Pancreas (tissue), 10 donors: Measurements from ENCODE around the gene MARK3. TPM values are rescaled to one million over a fixed set of nuclear protein-coding genes. Genes with fewer than 3 reads are reported as not detected.

Experiments used
- ATAC-seq, 4 donors: fragments of 200-7000 bp; cut with Tn5 transposase; one replicate each; pipeline versions ENCODE4 v1.8.0 to v1.9.1; 2020; ENCODE audit warnings: mild to moderate bottlenecking in 4 of 4, moderate library complexity in 4 of 4
- DNase-seq, 6 donors: peaks; one replicate each; pipeline ENCODE4 v3.0.0-alpha.2; 2020
- FAIRE-seq: peaks from 2 replicates; lab custom pipeline; 2012; peaks lifted over from hg19 to GRCh38; lab: Jason Lieb, UNC
- H3K27ac ChIP-seq, 4 donors: fragments of 200-600 bp; sonication (generic); 1 replicate in 3 of 4; 2 replicates in 1 of 4; pipeline versions ENCODE4 v1.5.0 to v1.8.0; 2020
- H3K27me3 ChIP-seq, 4 donors: fragments of 200-600 bp; one replicate each; pipeline ENCODE4 v1.8.0; 2021
- H3K36me3 ChIP-seq, 3 donors: fragments of 200-600 bp; sonication (generic) in 1 of 3; one replicate each; pipeline versions ENCODE4 v1.5.0 to v1.8.0; 2020 to 2021
- H3K4me1 ChIP-seq, 3 donors: fragments of 200-600 bp; one replicate each; pipeline ENCODE4 v1.8.0; 2021
- H3K4me3 ChIP-seq, 4 donors: fragments of 200-600 bp; sonication (generic) in 2 of 4; one replicate each; pipeline versions ENCODE4 v1.5.0 to v1.8.0; 2020 to 2021
- H3K9me3 ChIP-seq, 4 donors: fragments of 200-600 bp; one replicate each; pipeline ENCODE4 v1.8.0; 2021
- WGBS, 2 donors: extraction: QIAGEN DNeasy Blood & Tissue Kit; methylation state at CpG; one replicate each; pipeline ENCODE4 v1.1.7; 2013; 5-methylcytosine and 5-hydroxymethylcytosine counted together
- intact Hi-C, 3 donors: fragments of 100-400 bp; cut with DNase I; formaldehyde crosslinking; loops; one replicate each; pipeline versions ENCODE4 v1.11.1 to v1.14.2; 2022
- polyA plus RNA-seq, 2 donors: library from polyadenylated mRNA; stranded (reverse); fragments of 200-250 nt; gene quantifications; one replicate each; pipeline ENCODE4 v1.2.3, GENCODE V29; 2013
- total RNA-seq, 6 donors: library from RNA; stranded (reverse); fragmentation: NEBNext Ultra II Directional in 4 of 6; extraction: Animal tissue kit (Norgen Biotek cat#: 25700) in 4 of 6; gene quantifications; one replicate each; pipeline versions ENCODE4 v1.2.1 to v1.2.4, GENCODE V29; 2021 to 2023
- TF ChIP-seq, protein P1 (sequence below), 4 donors: fragments of 200-600 bp; sonication (generic) in 3 of 4; IDR thresholded peaks; one replicate each; pipeline versions ENCODE4 v1.5.0 to v1.8.0; 2021; ENCODE audit warnings: antibody characterized with exemption in 4 of 4
- donor health status: healthy with polysubstance abuse.
- donor health status: DM: no; HTN: no; CAD: no; lungs with moderate emphysema.
- donor health status: DM: no; HTN: no; CAD: no.
- donor health status: control.
- donor health status: control.
- donor health status: Bipolar disorder and iron deficiency.
- donor health status: DM: yes; HTN: yes; CAD: no.
- donor health status: DM: no; HTN: no; CAD: no.
- donor health status: DM: no; HTN: no; CAD: no.
- donor health status: DM: yes; HTN: yes; CAD: no.

MARK3 gene
- total and polyA plus RNA-seq, 8 donors: 35.3 to 110 (median 47.0) TPM

DNA sequence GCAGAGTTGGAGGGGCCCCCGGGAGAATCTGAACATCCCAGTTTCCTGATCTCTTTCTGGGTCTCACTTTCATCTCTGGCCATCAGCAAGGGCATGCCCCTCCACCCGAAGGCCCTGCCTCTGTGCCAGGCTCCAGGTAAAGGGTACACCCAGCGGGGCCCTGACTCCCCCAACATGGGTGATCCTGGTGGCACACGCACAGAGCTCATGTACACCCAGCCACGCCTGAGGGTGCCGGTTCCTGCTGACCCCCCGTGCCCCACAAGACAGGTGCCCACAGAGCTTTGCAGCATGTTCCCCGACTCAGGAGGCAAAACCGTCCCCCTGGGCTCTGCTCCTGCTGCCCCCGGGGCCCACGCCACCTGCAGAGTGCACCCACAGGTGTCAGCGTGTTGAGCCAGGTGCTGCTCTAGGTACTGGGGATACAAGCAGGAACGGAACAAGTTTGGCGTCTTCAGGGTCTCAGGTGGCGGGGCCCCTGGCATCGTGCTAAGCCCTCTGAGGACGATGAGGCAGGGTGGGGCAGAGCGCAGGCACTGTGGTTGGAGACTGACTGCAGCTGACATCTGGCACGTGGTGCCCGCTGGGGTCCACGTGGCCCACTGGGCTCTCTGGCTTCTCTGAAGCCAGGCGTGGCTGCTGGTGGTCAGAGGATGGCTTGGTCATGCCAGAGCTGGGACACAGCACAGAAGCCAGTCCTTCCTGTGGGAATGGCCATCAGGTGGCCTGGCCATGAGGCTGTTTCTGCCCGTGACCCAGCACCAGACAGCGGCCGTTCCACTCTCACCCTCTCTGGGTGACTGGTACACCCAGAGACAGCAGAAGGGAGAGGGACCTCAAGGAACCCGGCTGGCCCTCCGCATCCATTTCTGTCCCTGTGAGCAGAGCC, 163.5 kb downstream of the MARK3 start:
- no peak for FAIRE-seq

DNA sequence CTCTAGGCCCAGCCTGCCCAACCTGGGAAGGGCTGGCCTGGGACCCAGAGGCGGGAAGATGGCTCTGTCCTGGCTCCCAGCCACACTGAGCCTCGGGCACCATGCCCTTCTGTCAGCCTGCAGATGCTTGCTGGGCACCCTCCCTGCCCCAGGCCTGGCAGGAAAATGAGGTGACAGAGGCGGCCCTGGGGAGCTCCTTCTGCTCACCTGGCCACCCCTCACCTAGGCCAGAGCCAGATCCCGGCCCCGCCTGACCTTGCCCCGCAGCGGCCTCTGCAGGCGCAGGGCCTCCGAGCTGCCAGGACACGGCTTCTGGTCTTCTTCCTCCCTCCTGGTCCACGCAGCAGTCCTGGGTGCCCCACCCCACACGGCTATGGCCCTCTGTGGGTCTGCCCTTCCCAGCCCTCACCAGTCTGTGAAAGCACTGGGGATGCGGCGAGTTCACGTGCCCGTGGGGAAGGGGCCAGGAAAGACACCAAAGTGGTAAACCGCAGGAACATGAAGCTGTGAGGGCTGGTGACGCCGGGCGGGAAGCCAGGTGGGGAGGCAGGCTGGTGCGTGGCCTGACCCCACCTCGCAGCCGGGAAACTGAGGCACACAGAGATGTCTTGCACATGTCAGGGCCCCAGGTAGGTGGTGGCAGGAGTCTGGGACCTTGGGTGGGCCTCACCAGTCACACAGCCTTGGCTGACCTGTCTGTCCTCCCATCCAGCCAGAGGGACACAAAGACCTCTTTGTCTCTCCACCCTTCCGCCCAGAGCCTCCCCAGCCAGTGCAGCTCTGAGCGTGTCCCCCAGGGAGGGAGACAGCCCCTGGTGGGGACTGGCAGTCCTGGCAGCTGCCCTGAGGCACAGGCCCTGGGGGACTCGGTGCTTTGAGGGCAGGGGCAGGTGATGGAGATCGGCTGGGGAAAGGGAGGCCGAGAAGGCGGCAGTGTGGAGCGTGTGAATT, 164.4 kb downstream of the MARK3 start:
- H3K27ac ChIP-seq: peak overlapping the region; percentile 51 to 73 (median 62)
- DNase-seq: peak in 4 of 6 donors; percentile 37 to 78 (median 60)
- TF ChIP-seq, protein P1, sequence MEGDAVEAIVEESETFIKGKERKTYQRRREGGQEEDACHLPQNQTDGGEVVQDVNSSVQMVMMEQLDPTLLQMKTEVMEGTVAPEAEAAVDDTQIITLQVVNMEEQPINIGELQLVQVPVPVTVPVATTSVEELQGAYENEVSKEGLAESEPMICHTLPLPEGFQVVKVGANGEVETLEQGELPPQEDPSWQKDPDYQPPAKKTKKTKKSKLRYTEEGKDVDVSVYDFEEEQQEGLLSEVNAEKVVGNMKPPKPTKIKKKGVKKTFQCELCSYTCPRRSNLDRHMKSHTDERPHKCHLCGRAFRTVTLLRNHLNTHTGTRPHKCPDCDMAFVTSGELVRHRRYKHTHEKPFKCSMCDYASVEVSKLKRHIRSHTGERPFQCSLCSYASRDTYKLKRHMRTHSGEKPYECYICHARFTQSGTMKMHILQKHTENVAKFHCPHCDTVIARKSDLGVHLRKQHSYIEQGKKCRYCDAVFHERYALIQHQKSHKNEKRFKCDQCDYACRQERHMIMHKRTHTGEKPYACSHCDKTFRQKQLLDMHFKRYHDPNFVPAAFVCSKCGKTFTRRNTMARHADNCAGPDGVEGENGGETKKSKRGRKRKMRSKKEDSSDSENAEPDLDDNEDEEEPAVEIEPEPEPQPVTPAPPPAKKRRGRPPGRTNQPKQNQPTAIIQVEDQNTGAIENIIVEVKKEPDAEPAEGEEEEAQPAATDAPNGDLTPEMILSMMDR (IDR thresholded peaks at IDR 0.05): no peak
- H3K9me3 ChIP-seq: no peaks in the 10 kb centered on the region
- intact Hi-C loops: loop anchor here in 1 of 3 donors (5.0 to 10.0 kb wide), 2 partner anchors 32 to 55 kb away; no protein-coding TSS in a partner anchor
- no peak overlapping the region for H3K4me3 ChIP-seq
- peaks cover 0 to 11% (median 3%) of the 10 kb centered on the region in 3 donors for H3K4me1 ChIP-seq
- peak in 3 of 4 donors; percentile 39 to 65 (median 47) for ATAC-seq
- H3K27me3 ChIP-seq: no peaks in the 10 kb centered on the region
- FAIRE-seq: no peak
- WGBS, 2 donors: 60 to 70% methylated on average over 29 to 30 of the region's 30 CpGs
- no peaks in the 10 kb centered on the region for H3K36me3 ChIP-seq

More for the DNA sequence above, 163.5 kb downstream of the MARK3 start:
- ATAC-seq (no peak), DNase-seq (peak in 3 of 6 donors; percentile 25 to 78 (median 52))
- 82 to 87% methylated on average over 27 of the region's 27 CpGs for WGBS, 2 donors
- H3K27me3 ChIP-seq: no peaks in the 10 kb centered on the region
- H3K27ac ChIP-seq: peak overlapping the region; percentile 17 to 73 (median 62)
- H3K4me3 ChIP-seq: no peak overlapping the region
- H3K4me1 ChIP-seq: peaks cover 0 to 11% (median 3%) of the 10 kb centered on the region in 3 donors
- intact Hi-C loops: loop anchor here in 1 of 3 donors (10.0 kb wide), 1 partner anchor 54 kb away; no protein-coding TSS in a partner anchor
- H3K36me3 ChIP-seq: no peaks in the 10 kb centered on the region
- no peaks in the 10 kb centered on the region for H3K9me3 ChIP-seq
- TF ChIP-seq, protein P1 (IDR thresholded peaks at IDR 0.05): no peak

- 76% methylated on average over 19 to 22 of the region's 22 CpGs for WGBS, 2 donors
- intact Hi-C loops: loop anchor here in 1 of 3 donors (5.0 kb wide), 1 partner anchor 33 kb away; no protein-coding TSS in a partner anchor
- H3K4me3 ChIP-seq: no peak overlapping the region
- H3K27ac ChIP-seq: peak overlapping the region; percentile 51 to 73 (median 62)
- TF ChIP-seq, protein P1 (IDR thresholded peaks at IDR 0.05): no peak
- no peaks in the 10 kb centered on the region for H3K9me3 ChIP-seq
- FAIRE-seq: no peak
- no peaks in the 10 kb centered on the region for H3K27me3 ChIP-seq
- DNase-seq: peak in 4 of 6 donors; percentile 12 to 71 (median 45)
- no peaks in the 10 kb centered on the region for H3K36me3 ChIP-seq
- no peak for ATAC-seq
- peaks cover 0 to 11% (median 3%) of the 10 kb centered on the region in 3 donors for H3K4me1 ChIP-seq
Observed at GRCh38 chr14:103550451-103551337, 165.5 kb downstream of the MARK3 start.

GRCh38 chr14:103551338-103551762, 166.1 kb downstream of the MARK3 start:
- Histone ChIP-seq H3K4me3 (no peak overlapping the region), H3K9me3 (no peaks in the 10 kb centered on the region), H3K27me3 (no peaks in the 10 kb centered on the region), H3K4me1 (peaks cover 0 to 11% (median 3%) of the 10 kb centered on the region in 3 donors), H3K27ac (peak overlapping the region in 1 of 4 donors; percentile 51), H3K36me3 (no peaks in the 10 kb centered on the region)
- FAIRE-seq: no peak
- DNase-seq: peak in 2 of 6 donors; percentile 43 to 76
- ATAC-seq: peak in 1 of 4 donors; percentile 8
- TF ChIP-seq, protein P1 (IDR thresholded peaks at IDR 0.05): no peak
- 78 to 81% methylated on average over 16 to 17 of the region's 17 CpGs for WGBS, 2 donors
- intact Hi-C loops: loop anchor here in 1 of 3 donors (5.0 kb wide), 1 partner anchor 34 kb away; no protein-coding TSS in a partner anchor
